ENCODE data around the gene S100A5. TPM values are rescaled to one million over a fixed set of nuclear protein-coding genes. Genes with fewer than 3 reads are reported as not detected.

S100A5 gene
- polyA plus RNA-seq, 2 of the 4 experiments (the other 2 are of a cell fraction) = 0.45 to 0.68 TPM

DNA sequence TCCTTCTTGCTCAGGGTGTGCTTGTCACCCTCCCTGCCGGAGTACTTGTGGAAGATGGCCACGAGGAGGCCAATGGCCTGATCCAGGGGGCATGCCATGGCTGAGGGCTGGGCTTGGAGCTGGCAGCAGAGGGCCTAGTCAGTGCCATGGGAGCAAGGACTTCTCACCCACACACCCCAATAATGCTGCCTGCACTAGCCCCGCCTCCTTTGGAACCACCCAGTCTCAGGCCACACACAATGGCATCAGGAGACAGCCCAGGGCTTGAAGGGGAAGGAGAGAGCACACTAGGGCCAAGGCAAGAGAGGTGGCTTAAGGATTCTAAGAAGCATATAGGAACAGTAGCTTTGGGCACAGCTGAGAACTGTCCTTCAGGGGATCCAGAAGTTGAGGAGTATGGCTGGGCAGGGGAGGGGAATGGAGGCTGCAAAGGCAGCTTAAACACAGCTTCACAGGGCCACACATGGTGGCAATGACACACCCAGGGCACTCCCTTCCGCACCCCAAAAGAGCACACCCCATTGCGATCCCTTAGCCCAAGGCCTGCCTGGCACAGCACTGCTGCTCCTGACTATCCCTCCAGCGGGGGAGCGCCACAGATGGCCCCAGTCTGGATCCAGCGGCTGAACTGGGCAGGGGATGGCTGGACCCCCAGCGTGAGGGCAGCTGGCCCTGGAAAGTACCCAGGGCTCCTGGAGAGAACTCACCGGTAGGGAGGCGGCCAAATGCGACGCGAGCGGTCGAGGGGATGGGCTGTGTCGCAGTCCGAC is 5.3 kb downstream of the S100A5 start, which contains the start of gene S100A6 (continued):
- TF ChIP-seq, protein P1, sequence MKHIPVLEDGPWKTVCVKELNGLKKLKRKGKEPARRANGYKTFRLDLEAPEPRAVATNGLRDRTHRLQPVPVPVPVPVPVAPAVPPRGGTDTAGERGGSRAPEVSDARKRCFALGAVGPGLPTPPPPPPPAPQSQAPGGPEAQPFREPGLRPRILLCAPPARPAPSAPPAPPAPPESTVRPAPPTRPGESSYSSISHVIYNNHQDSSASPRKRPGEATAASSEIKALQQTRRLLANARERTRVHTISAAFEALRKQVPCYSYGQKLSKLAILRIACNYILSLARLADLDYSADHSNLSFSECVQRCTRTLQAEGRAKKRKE (CRISPR knock-in tag; IDR thresholded peaks at IDR 0.05; ENCODE audit: low read depth) = 0 out of 2 replicates have a peak, but pooled peaks have one; percentile 46
- TF ChIP-seq FOSB (CRISPR knock-in tag; IDR thresholded peaks at IDR 0.05) (0 out of 2 replicates have a peak, but pooled peaks have one; percentile 30), HOXB5 (CRISPR knock-in tag; IDR thresholded peaks at IDR 0.05) (peak; percentile 71), POLR2A (IDR thresholded peaks at IDR 0.05; ENCODE audit: low read length) (peak; percentile 95), TFCP2L1 (CRISPR knock-in tag; IDR thresholded peaks at IDR 0.05) (no peak), CHD4 (IDR thresholded peaks at IDR 0.05; ENCODE audit: borderline replicate concordance) (no peak), E2F6 (IDR thresholded peaks at IDR 0.05; ENCODE audit: borderline replicate concordance, low read depth) (0 out of 2 replicates have a peak, but pooled peaks have one; percentile 25)

DNA sequence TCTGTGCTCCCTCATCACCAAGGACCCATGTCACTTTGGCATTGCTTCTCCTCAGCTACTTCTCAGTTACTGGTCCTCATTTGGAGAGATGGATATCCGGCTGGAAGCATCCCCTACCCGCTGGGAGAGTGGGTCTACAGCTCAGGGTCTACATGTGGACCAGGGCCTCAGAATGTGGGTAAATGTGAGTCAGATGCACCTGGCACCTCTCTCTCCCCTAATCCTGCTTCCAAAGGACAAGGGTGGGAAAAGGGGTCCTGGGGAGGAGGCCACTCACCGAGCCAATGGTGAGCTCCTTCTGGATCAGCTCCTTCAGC is 5.9 kb downstream of the S100A5 start:
- H3K4me2 ChIP-seq = peak overlapping the region; percentile 97
- H3K27ac ChIP-seq = peak overlapping the region; percentile 98 to 100
- peak overlapping the region; percentile 68 for H3K4me3 ChIP-seq
- ChIA-PET POLR2A (interaction anchor here (1.3 to 7.0 kb wide), 9 partner anchors 11 to 99 kb away, joined by 3 to 114 read pairs (median 12); partner anchors contain the start of genes CHTOP, S100A2, S100A3 and S100A4), CTCF (interaction anchor here (0.7 to 18.2 kb wide), 16 partner anchors 10 to 186 kb away, joined by 3 to 471 read pairs (median 25); partner anchors contain the start of genes CHTOP, PGLYRP4, S100A1 and S100A13)
- TF ChIP-seq HEYL (CRISPR knock-in tag; IDR thresholded peaks at IDR 0.05) (no peak), ELK1 (IDR thresholded peaks at IDR 0.05; ENCODE audit: low read depth, low read length) (no peak), PBX3 (IDR thresholded peaks at IDR 0.05) (no peak), RCOR1 (IDR thresholded peaks at IDR 0.05; ENCODE audit: low read depth, low read length) (no peak), CBX8 (IDR thresholded peaks at IDR 0.05) (no peak)
- no peaks in the 10 kb centered on the region for H3K9me3 ChIP-seq
- peaks cover 38% of the 10 kb centered on the region for H3K4me1 ChIP-seq
- ATAC-seq = no peak
- DNase-seq (ENCODE audit: low read depth in 1 of 2, low spot score in 1 of 2) = no peak
- 3% methylated on average over 2 of the region's 3 CpGs for WGBS (ENCODE audit: missing lambda C conversion rate)
- FAIRE-seq = no peak

GRCh38 chr1:153534226-153534924 is 6.4 kb downstream of the S100A5 start:
- FAIRE-seq = no peak
- peak; percentile 0; a peak in 3 of 6 replicates for ATAC-seq
- Histone ChIP-seq H3K4me2 (peak overlapping the region; percentile 97), H3K27ac (peak overlapping the region; percentile 98 to 100), H3K4me3 (peak overlapping the region; percentile 68), H3K9me3 (no peaks in the 10 kb centered on the region), H3K4me1 (peaks cover 38% of the 10 kb centered on the region)
- POLR2A ChIA-PET = interaction anchor here (1.0 to 7.0 kb wide), 10 partner anchors 12 to 456 kb away, joined by 3 to 114 read pairs (median 11); partner anchors contain the start of genes CHTOP, RPS27, S100A13 and S100A2
- peak; percentile 38 to 51 for DNase-seq (ENCODE audit: low read depth in 1 of 2, low spot score in 1 of 2)
- CTCF ChIA-PET = interaction anchor here (0.7 to 18.2 kb wide), 20 partner anchors 11 to 186 kb away, joined by 3 to 471 read pairs (median 17); partner anchors contain the start of genes CHTOP, PGLYRP4, S100A1 and S100A13
- WGBS (ENCODE audit: missing lambda C conversion rate) = 2% methylated on average over 7 of the region's 7 CpGs
- TF ChIP-seq FOSL2 (IDR thresholded peaks at IDR 0.05) (no peak), FOSL2 (CRISPR knock-in tag; IDR thresholded peaks at IDR 0.05) (peak; percentile 31), MAZ (IDR thresholded peaks at IDR 0.05; ENCODE audit: borderline replicate concordance, low read depth, low read length) (no peak), REST (IDR thresholded peaks at IDR 0.05) (peak; percentile 33; the same call in 1 of the 2 replicates), TFCP2L1 (CRISPR knock-in tag; IDR thresholded peaks at IDR 0.05) (0 out of 2 replicates have a peak, but pooled peaks have one; percentile 2)
